Neural progenitor cell (in vitro differentiated cells): ENCODE results near the gene SP1. TPM values are rescaled to one million over a fixed set of nuclear protein-coding genes. Genes with fewer than 3 reads are reported as not detected.

Experiments
- DNase-seq: peaks from one replicate; pipeline ENCODE4 v3.0.0-alpha.2; 2016; ENCODE audit warnings: low spot score
- H2AFZ ChIP-seq: fragments of 200-600 bp; sonication (generic); replicated peaks from 2 replicates; pipeline ENCODE4 v1.6.1; 2016; ENCODE audit warnings: antibody characterized with exemption
- H3F3A ChIP-seq: fragments of 200-600 bp; sonication (generic); 2 replicates; pipeline ENCODE4 v1.6.1; 2016; ENCODE audit warnings: antibody characterized with exemption, low read depth
- H3K27ac ChIP-seq: fragments of 200-600 bp; sonication (generic); 2 replicates; pipeline ENCODE4 v1.5.1; 2016; ENCODE audit warnings: mild to moderate bottlenecking
- H3K27me3 ChIP-seq: fragments of 200-600 bp; sonication (generic); 2 replicates; pipeline ENCODE4 v1.6.1; 2016; ENCODE audit warnings: mild to moderate bottlenecking, moderate library complexity
- H3K36me3 ChIP-seq: fragments of 200-600 bp; sonication (generic); 2 replicates; pipeline ENCODE4 v1.5.1; 2016
- H3K4me1 ChIP-seq: fragments of 200-600 bp; sonication (generic); 2 replicates; pipeline ENCODE4 v1.6.1; 2016; ENCODE audit warnings: mixed run types
- H3K4me2 ChIP-seq: fragments of 200-600 bp; sonication (generic); 2 replicates; pipeline ENCODE4 v1.6.1; 2016
- H3K4me3 ChIP-seq: fragments of 200-600 bp; sonication (generic); 2 replicates; pipeline ENCODE4 v1.5.1; 2016
- H3K79me2 ChIP-seq: fragments of 200-600 bp; sonication (generic); 2 replicates; pipeline ENCODE4 v1.6.1; 2016; ENCODE audit warnings: low read depth
- H3K9ac ChIP-seq: fragments of 200-600 bp; sonication (generic); 2 replicates; pipeline ENCODE4 v1.6.1; 2016
- H3K9me3 ChIP-seq: fragments of 200-600 bp; sonication (generic); 2 replicates; pipeline ENCODE4 v1.5.1; 2016; ENCODE audit warnings: low read depth
- H4K20me1 ChIP-seq: fragments of 200-600 bp; sonication (generic); 2 replicates; pipeline ENCODE4 v1.6.1; 2016; ENCODE audit warnings: low read depth
- H3K27ac Mint-ChIP-seq: 3 replicates; pipeline ENCODE4 v1.8.0; 2021; ENCODE audit warnings: mixed read lengths
- H3K27me3 Mint-ChIP-seq: 2 replicates; pipeline ENCODE4 v1.8.0; 2022; ENCODE audit warnings: low read depth, mild to moderate bottlenecking, inconsistent platforms, moderate library complexity, mixed read lengths; ENCODE audit not compliant: insufficient read depth
- H3K36me3 Mint-ChIP-seq: 3 replicates; pipeline ENCODE4 v1.8.0; 2021; ENCODE audit warnings: mixed read lengths
- H3K4me1 Mint-ChIP-seq: 3 replicates; pipeline ENCODE4 v1.8.0; 2021; ENCODE audit warnings: mixed read lengths
- H3K4me3 Mint-ChIP-seq: 3 replicates; pipeline ENCODE4 v1.8.0; 2021; ENCODE audit warnings: mild to moderate bottlenecking, moderate library complexity, mixed read lengths
- H3K9me3 Mint-ChIP-seq: 3 replicates; pipeline ENCODE4 v1.8.0; 2020; ENCODE audit warnings: mixed read lengths
- CTCF ChIP-seq: fragments of 200-600 bp; sonication (generic); IDR thresholded peaks from 2 replicates; pipeline ENCODE4 v1.5.1; 2017; ENCODE audit warnings: antibody characterized with exemption, mild to moderate bottlenecking
- EZH2 ChIP-seq: fragments of 200-600 bp; sonication (generic); IDR thresholded peaks from 2 replicates; pipeline ENCODE4 v1.6.1; 2017; ENCODE audit warnings: antibody characterized with exemption, mild to moderate bottlenecking, moderate library complexity
- EZH2phosphoT487 ChIP-seq: fragments of 200-600 bp; sonication (generic); IDR thresholded peaks from 2 replicates; pipeline ENCODE4 v1.6.1; 2017; ENCODE audit warnings: antibody characterized with exemption
- total RNA-seq: library from RNA; depleted of rRNA; stranded (reverse); fragments of >200 nt; gene quantifications from 2 replicates; pipeline ENCODE4 v1.2.3, GENCODE V29; 2015; ENCODE audit warnings: low replicate concordance

The SP1 gene
- total RNA-seq, 1 donor from 2014 or later: 67.8 TPM

GRCh38 chr12:53462935-53463334 lies 83.0 kb downstream of the SP1 start:
- no peak for DNase-seq
- Mint-ChIP-seq H3K4me1 (peaks cover 48% of the 10 kb centered on the region), H3K9me3 (no peaks in the 10 kb centered on the region), H3K36me3 (peaks cover 68% of the 10 kb centered on the region), H3K4me3 (no peak overlapping the region), H3K27ac (no peak overlapping the region), H3K27me3 (peaks cover 8% of the 10 kb centered on the region)
- peaks cover 74% of the 10 kb centered on the region for H3K36me3 ChIP-seq
- peak overlapping the region; percentile 19 for H3K4me3 ChIP-seq
- peaks cover 97% of the 10 kb centered on the region for H3F3A ChIP-seq
- peaks cover 100% of the 10 kb centered on the region for H4K20me1 ChIP-seq
- H3K27ac ChIP-seq: peak overlapping the region; percentile 65
- peaks cover 59% of the 10 kb centered on the region for H3K4me1 ChIP-seq
- H3K9me3 ChIP-seq: no peaks in the 10 kb centered on the region
- TF ChIP-seq EZH2 (no peak), CTCF (no peak)
- no peak overlapping the region for H2AFZ ChIP-seq
- peak overlapping the region; percentile 29 for H3K9ac ChIP-seq
- no peaks in the 10 kb centered on the region for H3K27me3 ChIP-seq
- H3K4me2 ChIP-seq: peak overlapping the region; percentile 59
- peaks cover 100% of the 10 kb centered on the region for H3K79me2 ChIP-seq

GRCh38 chr12:53463802-53464560 lies 84.0 kb downstream of the SP1 start:
- Histone ChIP-seq H3K9me3 (no peaks in the 10 kb centered on the region), H2AFZ (no peak overlapping the region), H3F3A (peaks cover 97% of the 10 kb centered on the region), H3K4me3 (peak overlapping the region; percentile 19), H4K20me1 (peaks cover 100% of the 10 kb centered on the region), H3K9ac (no peak overlapping the region), H3K27me3 (no peaks in the 10 kb centered on the region), H3K27ac (peak overlapping the region; percentile 65), H3K4me1 (peaks cover 57% of the 10 kb centered on the region), H3K79me2 (peaks cover 100% of the 10 kb centered on the region), H3K36me3 (peaks cover 81% of the 10 kb centered on the region), H3K4me2 (peak overlapping the region; percentile 59)
- H3K9me3 Mint-ChIP-seq: no peaks in the 10 kb centered on the region
- peaks cover 5% of the 10 kb centered on the region for H3K27me3 Mint-ChIP-seq
- H3K4me1 Mint-ChIP-seq: peaks cover 48% of the 10 kb centered on the region
- peak; percentile 60 for DNase-seq
- peaks cover 65% of the 10 kb centered on the region for H3K36me3 Mint-ChIP-seq
- no peak overlapping the region for H3K4me3 Mint-ChIP-seq
- TF ChIP-seq EZH2 (no peak), EZH2phosphoT487 (no peak), CTCF (no peak)
- no peak overlapping the region for H3K27ac Mint-ChIP-seq

- H3K27me3 Mint-ChIP-seq: peaks cover 5% of the 10 kb centered on the region
- no peak for TF ChIP-seq EZH2
- no peak for TF ChIP-seq EZH2phosphoT487
- TF ChIP-seq CTCF: no peak
- Histone ChIP-seq H3K27ac (peak overlapping the region; percentile 65), H3K27me3 (no peaks in the 10 kb centered on the region), H3K9me3 (no peaks in the 10 kb centered on the region), H3K4me3 (no peak overlapping the region), H3K4me1 (peaks cover 48% of the 10 kb centered on the region), H3K4me2 (peak overlapping the region; percentile 59), H3K9ac (no peak overlapping the region), H3K36me3 (peaks cover 78% of the 10 kb centered on the region), H2AFZ (no peak overlapping the region), H3F3A (peaks cover 97% of the 10 kb centered on the region), H4K20me1 (peaks cover 100% of the 10 kb centered on the region), H3K79me2 (peaks cover 100% of the 10 kb centered on the region)
- peaks cover 59% of the 10 kb centered on the region for H3K36me3 Mint-ChIP-seq
- no peaks in the 10 kb centered on the region for H3K9me3 Mint-ChIP-seq
- no peak overlapping the region for H3K4me3 Mint-ChIP-seq
- DNase-seq: no peak
- H3K4me1 Mint-ChIP-seq: peaks cover 45% of the 10 kb centered on the region
- no peak overlapping the region for H3K27ac Mint-ChIP-seq
Observed at GRCh38 chr12:53464685-53465418, 84.9 kb downstream of the SP1 start.
